HEK293 (cell line): ENCODE results near the gene SUFU.

Experiments
- RBAK ChIP-seq: fragments of 450-650 bp; formaldehyde crosslinking; IDR thresholded peaks from 2 replicates; pipeline ENCODE4 v1.5.1; 2016; ENCODE audit warnings: missing biosample characterization, missing genetic modification characterization
- ZBTB17 ChIP-seq: fragments of 450-650 bp; formaldehyde crosslinking; IDR thresholded peaks from 2 replicates; pipeline ENCODE4 v1.5.1; 2016; ENCODE audit warnings: missing biosample characterization, missing genetic modification characterization
- ZBTB8A ChIP-seq: fragments of 450-650 bp; formaldehyde crosslinking; IDR thresholded peaks from 2 replicates; pipeline ENCODE4 v1.5.1; 2016; ENCODE audit warnings: missing biosample characterization, missing genetic modification characterization
- ZNF121 ChIP-seq: fragments of 450-650 bp; formaldehyde crosslinking; IDR thresholded peaks from 2 replicates; pipeline ENCODE4 v1.5.1; 2016; ENCODE audit warnings: missing biosample characterization, missing genetic modification characterization
- ZNF266 ChIP-seq: fragments of 450-650 bp; formaldehyde crosslinking; IDR thresholded peaks from 2 replicates; pipeline ENCODE4 v1.5.1; 2016; ENCODE audit warnings: missing biosample characterization, missing genetic modification characterization, low read depth
- TF ChIP-seq, protein P1 (sequence below): fragments of 450-650 bp; formaldehyde crosslinking; IDR thresholded peaks from 2 replicates; pipeline ENCODE4 v1.5.1; 2016; ENCODE audit warnings: missing biosample characterization, missing genetic modification characterization
- TF ChIP-seq, protein P2 (sequence below): fragments of 450-650 bp; formaldehyde crosslinking; IDR thresholded peaks from 2 replicates; pipeline ENCODE4 v1.5.1; 2016; ENCODE audit warnings: missing biosample characterization, missing genetic modification characterization

GRCh38 chr10:102641880-102642735 lies 138.3 kb downstream of the SUFU start:
- TF ChIP-seq ZBTB17 (tag by site-specific recombination) (peak; percentile 44; the same call in 1 of the 2 replicates), ZNF266 (no peak), RBAK (tag by site-specific recombination) (no peak), ZNF121 (no peak), ZBTB8A (tag by site-specific recombination) (peak; percentile 92)
- TF ChIP-seq, protein P1, sequence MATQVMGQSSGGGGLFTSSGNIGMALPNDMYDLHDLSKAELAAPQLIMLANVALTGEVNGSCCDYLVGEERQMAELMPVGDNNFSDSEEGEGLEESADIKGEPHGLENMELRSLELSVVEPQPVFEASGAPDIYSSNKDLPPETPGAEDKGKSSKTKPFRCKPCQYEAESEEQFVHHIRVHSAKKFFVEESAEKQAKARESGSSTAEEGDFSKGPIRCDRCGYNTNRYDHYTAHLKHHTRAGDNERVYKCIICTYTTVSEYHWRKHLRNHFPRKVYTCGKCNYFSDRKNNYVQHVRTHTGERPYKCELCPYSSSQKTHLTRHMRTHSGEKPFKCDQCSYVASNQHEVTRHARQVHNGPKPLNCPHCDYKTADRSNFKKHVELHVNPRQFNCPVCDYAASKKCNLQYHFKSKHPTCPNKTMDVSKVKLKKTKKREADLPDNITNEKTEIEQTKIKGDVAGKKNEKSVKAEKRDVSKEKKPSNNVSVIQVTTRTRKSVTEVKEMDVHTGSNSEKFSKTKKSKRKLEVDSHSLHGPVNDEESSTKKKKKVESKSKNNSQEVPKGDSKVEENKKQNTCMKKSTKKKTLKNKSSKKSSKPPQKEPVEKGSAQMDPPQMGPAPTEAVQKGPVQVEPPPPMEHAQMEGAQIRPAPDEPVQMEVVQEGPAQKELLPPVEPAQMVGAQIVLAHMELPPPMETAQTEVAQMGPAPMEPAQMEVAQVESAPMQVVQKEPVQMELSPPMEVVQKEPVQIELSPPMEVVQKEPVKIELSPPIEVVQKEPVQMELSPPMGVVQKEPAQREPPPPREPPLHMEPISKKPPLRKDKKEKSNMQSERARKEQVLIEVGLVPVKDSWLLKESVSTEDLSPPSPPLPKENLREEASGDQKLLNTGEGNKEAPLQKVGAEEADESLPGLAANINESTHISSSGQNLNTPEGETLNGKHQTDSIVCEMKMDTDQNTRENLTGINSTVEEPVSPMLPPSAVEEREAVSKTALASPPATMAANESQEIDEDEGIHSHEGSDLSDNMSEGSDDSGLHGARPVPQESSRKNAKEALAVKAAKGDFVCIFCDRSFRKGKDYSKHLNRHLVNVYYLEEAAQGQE (tag by site-specific recombination): peak; percentile 44; the same call in 1 of the 2 replicates
- TF ChIP-seq, protein P2, sequence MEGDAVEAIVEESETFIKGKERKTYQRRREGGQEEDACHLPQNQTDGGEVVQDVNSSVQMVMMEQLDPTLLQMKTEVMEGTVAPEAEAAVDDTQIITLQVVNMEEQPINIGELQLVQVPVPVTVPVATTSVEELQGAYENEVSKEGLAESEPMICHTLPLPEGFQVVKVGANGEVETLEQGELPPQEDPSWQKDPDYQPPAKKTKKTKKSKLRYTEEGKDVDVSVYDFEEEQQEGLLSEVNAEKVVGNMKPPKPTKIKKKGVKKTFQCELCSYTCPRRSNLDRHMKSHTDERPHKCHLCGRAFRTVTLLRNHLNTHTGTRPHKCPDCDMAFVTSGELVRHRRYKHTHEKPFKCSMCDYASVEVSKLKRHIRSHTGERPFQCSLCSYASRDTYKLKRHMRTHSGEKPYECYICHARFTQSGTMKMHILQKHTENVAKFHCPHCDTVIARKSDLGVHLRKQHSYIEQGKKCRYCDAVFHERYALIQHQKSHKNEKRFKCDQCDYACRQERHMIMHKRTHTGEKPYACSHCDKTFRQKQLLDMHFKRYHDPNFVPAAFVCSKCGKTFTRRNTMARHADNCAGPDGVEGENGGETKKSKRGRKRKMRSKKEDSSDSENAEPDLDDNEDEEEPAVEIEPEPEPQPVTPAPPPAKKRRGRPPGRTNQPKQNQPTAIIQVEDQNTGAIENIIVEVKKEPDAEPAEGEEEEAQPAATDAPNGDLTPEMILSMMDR (tag by site-specific recombination): peak; percentile 21; the same call in 1 of the 2 replicates
